ENCODE measurements around the gene MTMR11.

DNA sequence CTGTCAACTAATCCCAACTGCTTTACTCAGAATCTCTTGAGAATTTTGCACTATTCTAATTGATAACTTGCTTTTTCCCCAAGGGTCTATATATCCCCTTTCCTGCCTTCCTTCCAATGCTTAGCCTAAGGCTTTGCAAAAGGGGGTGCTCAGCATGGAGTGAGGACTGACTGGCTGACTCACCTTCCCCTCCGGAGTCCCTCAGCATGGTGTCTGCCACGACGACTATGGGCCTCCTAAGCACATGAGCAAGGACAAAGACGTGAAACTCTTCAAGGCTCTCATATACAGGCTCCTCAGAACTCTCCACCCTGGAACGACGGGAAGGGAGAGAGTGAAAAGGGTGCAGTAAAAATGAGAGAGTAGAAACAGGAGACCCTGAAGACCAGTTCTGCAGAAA lies 13.2 kb upstream of the MTMR11 start:
- TF ChIP-seq, protein P1, sequence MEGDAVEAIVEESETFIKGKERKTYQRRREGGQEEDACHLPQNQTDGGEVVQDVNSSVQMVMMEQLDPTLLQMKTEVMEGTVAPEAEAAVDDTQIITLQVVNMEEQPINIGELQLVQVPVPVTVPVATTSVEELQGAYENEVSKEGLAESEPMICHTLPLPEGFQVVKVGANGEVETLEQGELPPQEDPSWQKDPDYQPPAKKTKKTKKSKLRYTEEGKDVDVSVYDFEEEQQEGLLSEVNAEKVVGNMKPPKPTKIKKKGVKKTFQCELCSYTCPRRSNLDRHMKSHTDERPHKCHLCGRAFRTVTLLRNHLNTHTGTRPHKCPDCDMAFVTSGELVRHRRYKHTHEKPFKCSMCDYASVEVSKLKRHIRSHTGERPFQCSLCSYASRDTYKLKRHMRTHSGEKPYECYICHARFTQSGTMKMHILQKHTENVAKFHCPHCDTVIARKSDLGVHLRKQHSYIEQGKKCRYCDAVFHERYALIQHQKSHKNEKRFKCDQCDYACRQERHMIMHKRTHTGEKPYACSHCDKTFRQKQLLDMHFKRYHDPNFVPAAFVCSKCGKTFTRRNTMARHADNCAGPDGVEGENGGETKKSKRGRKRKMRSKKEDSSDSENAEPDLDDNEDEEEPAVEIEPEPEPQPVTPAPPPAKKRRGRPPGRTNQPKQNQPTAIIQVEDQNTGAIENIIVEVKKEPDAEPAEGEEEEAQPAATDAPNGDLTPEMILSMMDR (conservative IDR thresholded peaks at IDR 0.05), result no peak
- no peak for TF ChIP-seq EZH2 (IDR thresholded peaks at IDR 0.05; ENCODE audit: low read depth)

Data from PC-9 (cell line).